Stimulated activated CD8-positive, alpha-beta memory T cell treated with anti-CD3 and anti-CD28 coated beads, Interleukin-12 subunit alpha, Interleukin-12 subunit beta, amount 100 ng/mL, for 24 hours (primary cell): ENCODE data around the gene RFT1.
"Not testable (repeated sequence)": the region's sequence is repeated elsewhere in the genome, so short reads cannot be mapped to it uniquely, and the experiment has no call there.

Experiments used
- DNase-seq: peaks from one replicate; pipeline ENCODE4 v3.0.0-alpha.2; 2020; ENCODE audit errors: extremely low read depth

RFT1 gene

GRCh38 chr3:53163444-53164387, 33.5 kb upstream of the RFT1 start:
- DNase-seq = no peak

GRCh38 chr3:53162672-53163443, 32.6 kb upstream of the RFT1 start:
- DNase-seq = no peak

- no peak for DNase-seq
Measured at GRCh38 chr3:53161820-53162671, 31.8 kb upstream of the RFT1 start.

DNA sequence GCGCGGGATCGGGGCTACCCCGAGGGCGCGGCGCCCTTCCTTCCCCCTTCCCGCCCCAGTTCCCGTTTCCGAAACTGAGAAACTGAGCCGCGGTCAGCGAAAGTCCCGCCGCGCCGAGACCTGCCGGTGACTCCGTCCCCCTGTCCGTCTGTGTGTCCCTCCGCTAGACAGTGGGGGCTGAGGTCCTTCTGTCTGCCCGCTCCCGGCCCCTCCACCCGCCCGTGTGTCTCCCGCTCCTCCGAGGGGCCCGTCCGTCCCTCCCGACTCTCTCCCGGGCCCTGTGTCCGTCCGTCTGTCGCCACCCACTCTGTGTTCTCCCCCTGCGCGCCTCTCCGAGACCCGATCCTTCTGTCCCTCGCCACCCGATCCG, 31.2 kb upstream of the RFT1 start:
- DNase-seq = no peak

GRCh38 chr3:53160660-53161449, 30.6 kb upstream of the RFT1 start, which contains the start of gene PRKCD:
Gene PRKCD, plus strand, starts transcription at chr3:53161209. Its CDS starts 17,214 bp downstream, at chr3:53178423.
- DNase-seq = peak; percentile 52

DNA sequence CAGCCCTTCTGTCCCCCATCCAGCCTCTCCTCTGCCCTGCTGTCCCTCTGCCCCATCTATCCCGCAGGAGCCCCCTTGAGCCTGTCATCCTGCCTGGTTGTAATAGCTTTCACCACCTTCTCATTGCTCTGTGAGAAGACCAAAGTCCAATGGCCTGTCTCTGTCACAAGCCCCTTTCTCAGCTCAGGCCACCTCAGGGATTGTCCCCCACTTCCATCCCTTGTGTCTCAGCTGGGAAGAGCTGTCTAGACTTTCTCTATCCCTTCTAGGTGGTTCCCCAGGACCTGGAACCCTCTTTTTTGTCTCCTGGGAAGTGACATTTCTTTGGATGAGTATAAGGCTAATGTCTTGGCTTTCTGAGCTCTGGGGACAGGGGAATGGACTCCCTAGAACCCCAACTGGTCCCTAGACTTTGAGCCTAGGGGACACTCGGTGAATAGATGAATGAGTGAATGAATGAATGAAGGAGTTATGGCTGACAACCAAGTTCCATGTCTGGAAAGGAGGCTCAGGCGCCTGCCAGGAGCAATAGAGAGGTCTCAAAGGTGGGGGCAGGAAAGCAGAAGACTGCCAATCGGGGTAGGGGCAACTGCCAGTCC, 29.9 kb upstream of the RFT1 start:
- DNase-seq = no peak

DNA sequence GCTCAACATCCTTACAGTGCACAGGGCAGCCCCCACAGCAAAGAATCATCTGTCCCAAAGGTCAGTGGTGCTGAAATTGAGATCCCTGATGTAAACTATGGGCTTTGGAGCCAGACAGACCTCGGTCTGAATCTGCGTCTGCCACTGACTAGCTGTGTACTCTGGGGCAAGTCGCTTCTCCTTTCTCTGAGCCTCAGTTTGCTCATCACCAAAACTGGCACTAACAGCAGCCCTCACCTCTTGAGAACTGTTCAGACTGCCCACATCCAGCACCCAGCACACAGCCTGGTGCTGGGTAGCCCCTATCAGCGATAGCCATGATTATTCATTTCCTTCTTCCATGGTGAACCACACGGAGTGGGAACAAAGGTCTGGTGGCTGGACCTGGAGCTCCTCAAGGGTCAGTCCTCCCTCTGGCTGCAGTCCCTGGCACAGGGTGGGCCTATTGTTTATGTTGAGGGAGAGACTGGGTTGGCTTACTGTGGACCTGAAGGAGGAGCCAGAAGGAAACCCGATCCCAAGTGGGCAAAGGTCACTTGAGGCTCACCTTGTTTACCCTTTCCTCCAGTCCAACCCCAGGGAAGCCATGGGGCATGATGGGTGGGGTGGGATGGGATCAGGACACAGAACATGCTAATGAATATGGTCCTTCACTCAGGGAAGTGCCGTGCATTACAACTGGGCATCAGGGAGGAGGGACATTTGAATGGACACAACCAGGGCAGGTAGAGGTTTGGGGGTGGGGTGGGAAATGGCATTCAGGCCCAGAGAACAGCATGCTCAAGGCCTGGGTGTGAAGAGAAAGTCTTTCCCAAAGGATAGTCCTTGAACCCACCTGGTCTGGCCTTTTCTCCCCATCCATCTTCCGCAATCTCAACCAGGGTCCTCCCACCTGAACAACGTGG, 29.2 kb upstream of the RFT1 start:
- no peak for DNase-seq

DNA sequence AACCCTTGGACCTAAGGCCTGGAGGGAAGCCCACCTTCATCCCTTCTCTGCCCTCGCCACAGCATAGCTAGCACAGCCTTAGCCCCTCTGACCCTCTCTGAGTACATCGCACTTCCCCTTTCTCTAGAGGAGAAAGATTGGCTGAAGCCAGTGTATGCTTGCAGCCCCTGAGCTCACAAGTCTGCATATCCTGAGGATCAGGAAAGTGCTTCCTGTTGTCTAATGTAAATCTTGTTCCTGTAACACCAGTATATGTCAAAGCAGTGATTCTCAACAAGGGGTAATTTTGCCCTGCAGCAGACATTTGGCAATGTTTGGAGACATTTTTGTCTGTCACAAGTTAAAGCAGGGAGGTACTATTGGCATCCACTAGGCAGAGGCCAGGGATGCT, 28.5 kb upstream of the RFT1 start:
- DNase-seq = no peak

DNA sequence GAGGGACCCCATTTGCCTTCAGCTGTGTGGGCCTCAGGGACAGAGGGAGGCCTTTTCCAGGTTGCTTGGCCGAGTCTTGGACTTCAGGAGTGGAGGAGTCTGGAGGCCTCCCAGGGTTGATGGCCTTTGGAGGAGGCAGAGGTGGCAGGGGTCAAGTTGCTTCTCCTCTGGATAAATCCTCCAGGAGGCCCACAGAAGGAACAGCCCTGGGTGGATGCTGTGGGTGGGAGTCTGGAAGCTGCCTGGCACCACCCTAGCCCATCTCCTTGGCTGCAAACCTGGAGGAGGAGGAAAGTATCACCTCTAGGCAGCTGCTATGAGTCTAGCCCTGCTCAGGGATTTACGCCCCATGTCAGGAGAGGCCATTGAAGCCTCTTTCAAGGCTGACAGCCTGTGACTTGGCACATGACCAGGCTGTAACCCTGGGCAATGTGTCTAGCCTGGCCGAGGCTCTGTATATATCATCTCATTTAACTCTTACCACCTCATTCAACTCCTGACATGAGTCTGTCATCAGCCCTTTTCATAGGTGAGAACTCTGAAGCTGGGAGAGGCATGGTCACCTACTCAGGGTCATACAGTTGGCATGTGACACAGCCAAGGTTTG, 27.8 kb upstream of the RFT1 start:
- DNase-seq = no peak

- no peak for DNase-seq
Measured at GRCh38 chr3:53156368-53156834, 26.2 kb upstream of the RFT1 start.

DNA sequence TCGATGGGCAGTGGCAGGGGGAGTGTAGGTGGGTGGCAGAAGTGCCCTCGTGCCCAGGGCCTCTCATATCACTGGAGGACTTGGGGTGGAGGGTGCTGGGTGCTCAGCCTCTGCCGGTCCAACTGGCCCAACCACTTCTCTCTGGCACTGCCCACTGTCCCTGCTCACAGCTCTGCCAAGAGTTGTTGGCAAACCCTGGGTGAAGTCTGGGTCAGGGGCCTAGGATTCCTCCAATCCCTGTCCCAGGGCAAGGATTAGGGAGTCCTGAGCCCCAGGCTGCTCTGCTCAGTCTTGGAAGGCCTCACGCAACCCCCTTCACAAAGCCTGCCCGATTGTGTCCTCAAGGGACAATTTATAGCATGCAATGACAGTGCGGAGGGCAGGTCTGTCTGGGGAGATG, 25.5 kb upstream of the RFT1 start:
- DNase-seq = no peak

DNA sequence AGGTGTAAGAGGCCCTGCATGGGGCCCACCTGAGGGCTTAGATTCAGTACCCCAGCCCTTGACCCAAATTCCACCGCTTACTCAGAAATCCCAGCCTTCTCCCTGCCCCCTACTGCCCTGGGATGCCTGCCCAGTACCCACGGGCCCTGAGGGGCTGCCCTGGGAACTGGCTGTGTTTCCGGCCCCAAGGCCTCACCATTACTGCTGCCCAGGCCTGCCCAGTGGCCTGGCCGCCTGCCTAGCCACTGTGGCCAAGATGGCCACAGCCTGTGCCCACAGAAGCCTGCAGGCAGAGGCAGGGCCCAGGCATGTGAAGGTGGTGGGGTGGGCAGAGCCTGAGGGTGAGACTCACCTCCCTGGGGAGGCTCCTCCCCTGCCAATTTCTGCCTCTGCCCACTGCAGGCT, 24.6 kb upstream of the RFT1 start:
- no peak for DNase-seq

DNA sequence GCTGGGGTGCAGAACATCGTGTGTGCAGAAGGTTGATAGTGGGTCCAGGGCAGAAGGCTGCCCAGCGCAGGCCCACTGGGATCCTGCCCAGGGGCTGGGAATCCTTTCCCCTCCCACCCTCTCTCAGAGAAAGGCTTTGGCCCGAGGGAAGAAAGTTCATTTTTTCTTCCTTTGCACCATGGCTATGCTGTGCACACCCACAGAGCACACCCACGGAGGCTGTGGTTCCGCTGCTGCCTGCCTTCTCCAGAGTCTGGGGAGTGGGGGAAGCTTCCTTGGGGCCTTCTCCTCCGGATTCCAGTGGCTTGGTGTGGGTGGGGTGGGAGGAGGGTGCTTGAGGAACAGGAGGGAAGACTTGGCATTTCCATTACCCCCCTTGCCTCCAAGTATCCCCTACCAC, 23.7 kb upstream of the RFT1 start:
- no peak for DNase-seq

DNA sequence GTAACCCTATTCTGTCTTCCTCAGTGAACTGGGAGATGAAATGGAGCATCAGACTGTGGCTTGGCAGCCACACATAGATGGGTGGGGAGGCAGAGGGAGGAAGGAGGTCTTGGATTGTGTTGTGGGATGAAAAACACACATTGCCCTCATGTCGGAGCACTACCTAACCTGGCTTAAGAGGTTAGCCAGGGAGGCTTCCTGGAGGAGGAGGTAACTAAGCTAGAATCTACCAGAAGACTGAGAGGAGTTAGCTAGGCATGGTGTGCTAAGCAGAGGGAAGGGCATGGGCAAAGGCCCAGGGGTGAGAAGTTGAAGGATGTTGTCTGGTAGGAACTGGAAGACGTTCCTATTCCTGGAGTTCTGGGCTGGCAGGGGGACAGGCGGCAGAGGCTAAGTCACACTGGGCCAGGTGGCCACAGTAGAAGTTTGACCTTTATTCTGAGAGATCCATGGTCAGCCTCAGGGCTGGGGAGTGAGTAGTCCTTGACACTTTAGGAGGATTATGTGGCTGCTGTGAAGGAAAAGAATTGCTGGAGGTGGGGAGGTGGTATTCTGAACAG, 23.1 kb upstream of the RFT1 start:
- DNase-seq = no peak

DNA sequence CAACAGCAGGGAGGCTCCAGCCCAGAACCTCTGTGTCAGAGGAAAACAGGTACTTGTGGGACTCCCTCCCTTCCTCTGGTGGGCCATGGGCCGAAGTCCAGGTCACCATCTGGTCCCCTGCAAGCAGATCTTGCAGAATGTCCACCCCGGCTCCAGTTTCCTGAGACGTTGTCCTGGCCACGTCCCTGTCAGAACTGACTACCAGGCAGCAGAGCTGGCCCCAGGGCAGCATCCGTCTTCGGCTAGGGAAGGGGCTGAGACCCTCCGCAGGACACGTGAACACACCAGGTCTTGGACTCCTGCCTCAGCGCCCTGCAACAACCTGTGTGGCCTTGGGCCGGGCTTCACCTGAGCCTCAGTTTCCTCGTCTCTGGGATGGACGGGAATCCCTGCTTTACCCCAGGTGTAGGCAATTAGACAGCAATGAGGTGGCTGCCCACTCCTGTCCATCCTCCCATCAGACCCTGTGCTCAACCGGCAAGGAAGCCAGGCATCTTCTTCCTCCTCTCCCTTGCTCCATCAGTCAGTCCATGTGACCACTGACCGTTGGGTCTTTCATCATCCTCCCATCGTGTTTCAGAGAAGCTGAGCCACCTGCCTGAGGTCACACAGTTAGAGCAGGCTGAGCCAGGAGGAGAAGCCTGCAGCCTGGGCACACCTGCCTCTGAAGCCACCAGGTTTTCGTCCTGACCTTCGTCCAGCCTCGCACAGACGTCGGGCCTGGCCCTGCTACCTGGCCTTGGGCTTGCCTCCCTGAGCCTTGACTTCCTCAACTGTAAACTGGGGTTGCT, 21.8 kb upstream of the RFT1 start:
- no peak for DNase-seq

GRCh38 chr3:53151465-53151864, 21.2 kb upstream of the RFT1 start:
- DNase-seq = no peak

GRCh38 chr3:53151086-53151438, 20.8 kb upstream of the RFT1 start:
- not testable (repeated sequence) for DNase-seq
